Liver (tissue), 9 donors: ENCODE measurements around the gene TDP2. TPM values are rescaled to one million over a fixed set of nuclear protein-coding genes. Genes with fewer than 3 reads are reported as not detected.

Experiments
- DNase-seq: peaks from one replicate; pipeline ENCODE4 v3.0.0-alpha.2; 2017; ENCODE audit warnings: low spot score
- H3K27ac ChIP-seq, 2 donors: one replicate each; pipeline ENCODE4 v1.7.0; 2013; ENCODE audit warnings: inconsistent platforms in 2 of 2, low read length in 2 of 2, control low read depth in 1 of 2, low read depth in 1 of 2, mild to moderate bottlenecking in 1 of 2
- H3K27me3 ChIP-seq, 4 donors: one replicate each; pipeline versions ENCODE4 v1.6.1 to v1.7.0; 2013; ENCODE audit warnings: low read length in 3 of 4, inconsistent platforms in 1 of 4, mild to moderate bottlenecking in 1 of 4, moderate library complexity in 1 of 4; ENCODE audit not compliant: control insufficient read depth in 4 of 4, insufficient read depth in 4 of 4
- H3K36me3 ChIP-seq, 4 donors: one replicate each; pipeline versions ENCODE4 v1.6.1 to v1.7.0; 2013; ENCODE audit warnings: low read length in 3 of 4, mild to moderate bottlenecking in 3 of 4, low read depth in 1 of 4, moderate library complexity in 1 of 4; ENCODE audit not compliant: control insufficient read depth in 4 of 4, insufficient read depth in 3 of 4
- H3K4me1 ChIP-seq, 4 donors: one replicate each; pipeline versions ENCODE4 v1.6.1 to v1.7.0; 2013; ENCODE audit warnings: low read length in 3 of 4, mild to moderate bottlenecking in 3 of 4, moderate library complexity in 1 of 4; ENCODE audit not compliant: control insufficient read depth in 4 of 4, insufficient read depth in 4 of 4
- H3K4me3 ChIP-seq, 3 donors: one replicate each; pipeline versions ENCODE4 v1.6.1 to v1.7.0; 2013; ENCODE audit warnings: low read length in 3 of 3, control low read depth in 1 of 3, low read depth in 1 of 3, mild to moderate bottlenecking in 1 of 3
- H3K9ac ChIP-seq, 2 donors: one replicate each; pipeline ENCODE4 v1.7.0; 2013; ENCODE audit warnings: low read length in 2 of 2, mild to moderate bottlenecking in 2 of 2, moderate library complexity in 2 of 2, control low read depth in 1 of 2, low read depth in 1 of 2
- H3K9me3 ChIP-seq, 4 donors: one replicate each; pipeline versions ENCODE4 v1.6.1 to v1.7.0; 2013; ENCODE audit warnings: low read length in 3 of 4; ENCODE audit not compliant: control insufficient read depth in 4 of 4
- FOXA1 ChIP-seq: IDR thresholded peaks from 2 replicates; pipeline ENCODE4 v1.6.1; 2016; ENCODE audit warnings: antibody characterized with exemption
- HNF4A ChIP-seq, 2 donors: conservative IDR thresholded peaks; 2 replicates each; pipeline ENCODE4 v1.6.1; 2016; ENCODE audit warnings: antibody characterized with exemption in 2 of 2, mild to moderate bottlenecking in 2 of 2
- RXRA ChIP-seq, 2 donors: IDR thresholded peaks; 2 replicates each; pipeline ENCODE4 v1.6.1; 2017 to 2018; ENCODE audit warnings: antibody characterized with exemption in 2 of 2, mild to moderate bottlenecking in 1 of 2
- SP1 ChIP-seq: IDR thresholded peaks from 2 replicates; pipeline ENCODE4 v1.6.1; 2018; ENCODE audit warnings: antibody characterized with exemption, mild to moderate bottlenecking
- TAF1 ChIP-seq: conservative IDR thresholded peaks from 2 replicates; pipeline ENCODE4 v1.6.1; 2016; ENCODE audit warnings: antibody characterized with exemption, mild to moderate bottlenecking
- YY1 ChIP-seq: IDR thresholded peaks from 2 replicates; pipeline ENCODE4 v1.6.1; 2016; ENCODE audit warnings: antibody characterized with exemption, mild to moderate bottlenecking
- ZBTB33 ChIP-seq: IDR thresholded peaks from 2 replicates; pipeline ENCODE4 v1.6.1; 2016; ENCODE audit warnings: antibody characterized with exemption
- WGBS: extraction: QIAGEN DNeasy Blood & Tissue Kit; methylation state at CpG from one replicate; pipeline ENCODE4 v1.1.7; 2013; 5-methylcytosine and 5-hydroxymethylcytosine counted together
- polyA plus RNA-seq, 2 donors: library from polyadenylated mRNA; stranded (reverse) in 1 of 2; unstranded in 1 of 2; fragments of 200-250 nt in 1 of 2; fragments of >200 nt in 1 of 2; fragmentation: Nextera tagmentation in 1 of 2; extraction: Ambion mirVana in 1 of 2; gene quantifications; one replicate each; pipeline versions ENCODE4 v1.2.1 to v1.2.3, GENCODE V29; 2013 to 2015
- total RNA-seq, 2 donors: library from RNA; depleted of rRNA; stranded (reverse); fragments of >200 nt; gene quantifications; one replicate each; pipeline ENCODE4 v1.2.3, GENCODE V29; 2014
- TF ChIP-seq, protein P1 (sequence below): IDR thresholded peaks from 2 replicates; pipeline ENCODE4 v1.6.1; 2016; ENCODE audit warnings: antibody characterized with exemption
- TF ChIP-seq, protein P2 (sequence below): fragments of 150-350 bp; IDR thresholded peaks from 2 replicates; pipeline ENCODE4 v1.5.1; 2017; ENCODE audit warnings: improper control_type of control experiment, low read depth, low read length; ENCODE audit not compliant: missing input control
- donor health status: healthy.
- donor health status: healthy.
- donor health status: healthy.
- donor health status: healthy.
- donor health status: healthy.

The TDP2 gene
- total and polyA plus RNA-seq, 4 donors, result 16.5 to 24.3 (median 18.5) TPM

- 60% methylated on average over 4 of the region's 4 CpGs for WGBS
- Histone ChIP-seq H3K36me3 (no peaks in the 10 kb centered on the region), H3K4me3 (no peak overlapping the region), H3K9ac (no peak overlapping the region), H3K27ac (no peak overlapping the region), H3K27me3 (no peaks in the 10 kb centered on the region), H3K4me1 (no peaks in the 10 kb centered on the region), H3K9me3 (no peaks in the 10 kb centered on the region)
- no peak for DNase-seq
- no peak for TF ChIP-seq ZBTB33
- TF ChIP-seq TAF1, result no peak
- TF ChIP-seq FOXA1, result no peak
- no peak for TF ChIP-seq SP1
- TF ChIP-seq HNF4A (conservative IDR thresholded peaks at IDR 0.05), result no peak
- no peak for TF ChIP-seq RXRA (IDR thresholded peaks at IDR 0.05)
- TF ChIP-seq, protein P1, sequence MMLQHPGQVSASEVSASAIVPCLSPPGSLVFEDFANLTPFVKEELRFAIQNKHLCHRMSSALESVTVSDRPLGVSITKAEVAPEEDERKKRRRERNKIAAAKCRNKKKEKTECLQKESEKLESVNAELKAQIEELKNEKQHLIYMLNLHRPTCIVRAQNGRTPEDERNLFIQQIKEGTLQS, result no peak
- TF ChIP-seq YY1, result no peak
- TF ChIP-seq, protein P2, sequence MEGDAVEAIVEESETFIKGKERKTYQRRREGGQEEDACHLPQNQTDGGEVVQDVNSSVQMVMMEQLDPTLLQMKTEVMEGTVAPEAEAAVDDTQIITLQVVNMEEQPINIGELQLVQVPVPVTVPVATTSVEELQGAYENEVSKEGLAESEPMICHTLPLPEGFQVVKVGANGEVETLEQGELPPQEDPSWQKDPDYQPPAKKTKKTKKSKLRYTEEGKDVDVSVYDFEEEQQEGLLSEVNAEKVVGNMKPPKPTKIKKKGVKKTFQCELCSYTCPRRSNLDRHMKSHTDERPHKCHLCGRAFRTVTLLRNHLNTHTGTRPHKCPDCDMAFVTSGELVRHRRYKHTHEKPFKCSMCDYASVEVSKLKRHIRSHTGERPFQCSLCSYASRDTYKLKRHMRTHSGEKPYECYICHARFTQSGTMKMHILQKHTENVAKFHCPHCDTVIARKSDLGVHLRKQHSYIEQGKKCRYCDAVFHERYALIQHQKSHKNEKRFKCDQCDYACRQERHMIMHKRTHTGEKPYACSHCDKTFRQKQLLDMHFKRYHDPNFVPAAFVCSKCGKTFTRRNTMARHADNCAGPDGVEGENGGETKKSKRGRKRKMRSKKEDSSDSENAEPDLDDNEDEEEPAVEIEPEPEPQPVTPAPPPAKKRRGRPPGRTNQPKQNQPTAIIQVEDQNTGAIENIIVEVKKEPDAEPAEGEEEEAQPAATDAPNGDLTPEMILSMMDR, result no peak
These were observed 65.8 kb downstream of the TDP2 start for GRCh38 chr6:24600903-24601302.

Other genes starting within 250 kb of the TDP2 start
- gene GPLD1, start 177.3 kb downstream of the TDP2 start, total RNA-seq, result 10 to 100 TPM; 24.0 to 62.0 TPM
- gene GPLD1, start 177.3 kb downstream of the TDP2 start, polyA plus RNA-seq, result 10 to 100 TPM; 15.5 to 20.5 TPM
- gene ALDH5A1, start 171.9 kb downstream of the TDP2 start, total RNA-seq, result 10 to 100 TPM; 19.8 to 26.8 TPM
- 10 to 100 TPM; 18.2 to 19.5 TPM for gene ALDH5A1, start 171.9 kb downstream of the TDP2 start, polyA plus RNA-seq
- gene KIAA0319, start 20.7 kb downstream of the TDP2 start, total RNA-seq, result under 1 TPM in 1 of 2 donors, not detected in 1; under 0.01 TPM
- gene KIAA0319, start 20.7 kb downstream of the TDP2 start, polyA plus RNA-seq, result under 1 TPM in 1 of 2 donors, not detected in 1; 0.01 TPM
- gene ACOT13, start 178 bp upstream of the TDP2 start, total RNA-seq, result 10 to 100 TPM in 1 of 2 donors, 1 to 10 TPM in 1; 9.9 to 21.8 TPM
- 10 to 100 TPM; 20.7 to 90.0 TPM for gene ACOT13, start 178 bp upstream of the TDP2 start, polyA plus RNA-seq
- 10 to 100 TPM; 50.0 to 58.6 TPM for gene C6orf62, start 52.3 kb upstream of the TDP2 start, total RNA-seq
- 10 to 100 TPM; 29.6 to 48.8 TPM for gene C6orf62, start 52.3 kb upstream of the TDP2 start, polyA plus RNA-seq
- 10 to 100 TPM in 1 of 2 donors, 1 to 10 TPM in 1; 8.4 to 34.9 TPM for gene GMNN, start 108.0 kb upstream of the TDP2 start, total RNA-seq
- gene GMNN, start 108.0 kb upstream of the TDP2 start, polyA plus RNA-seq, result 10 to 100 TPM in 1 of 2 donors, 1 to 10 TPM in 1; 8.6 to 13.5 TPM
- gene ARMH2, start 132.0 kb upstream of the TDP2 start, total RNA-seq, result not detected
- gene ARMH2, start 132.0 kb upstream of the TDP2 start, polyA plus RNA-seq, result not detected